HG03575 (cell line): ENCODE results near the gene OVOL3.

Source experiments
- ATAC-seq: cut with Tn5 transposase; IDR thresholded peaks from one replicate; pipeline ENCODE4 v1.9.1; 2021; ENCODE audit not compliant: unreplicated experiment, insufficient number of reproducible peaks, low FRiP score; ENCODE audit errors: extremely low read depth

OVOL3 gene

DNA sequence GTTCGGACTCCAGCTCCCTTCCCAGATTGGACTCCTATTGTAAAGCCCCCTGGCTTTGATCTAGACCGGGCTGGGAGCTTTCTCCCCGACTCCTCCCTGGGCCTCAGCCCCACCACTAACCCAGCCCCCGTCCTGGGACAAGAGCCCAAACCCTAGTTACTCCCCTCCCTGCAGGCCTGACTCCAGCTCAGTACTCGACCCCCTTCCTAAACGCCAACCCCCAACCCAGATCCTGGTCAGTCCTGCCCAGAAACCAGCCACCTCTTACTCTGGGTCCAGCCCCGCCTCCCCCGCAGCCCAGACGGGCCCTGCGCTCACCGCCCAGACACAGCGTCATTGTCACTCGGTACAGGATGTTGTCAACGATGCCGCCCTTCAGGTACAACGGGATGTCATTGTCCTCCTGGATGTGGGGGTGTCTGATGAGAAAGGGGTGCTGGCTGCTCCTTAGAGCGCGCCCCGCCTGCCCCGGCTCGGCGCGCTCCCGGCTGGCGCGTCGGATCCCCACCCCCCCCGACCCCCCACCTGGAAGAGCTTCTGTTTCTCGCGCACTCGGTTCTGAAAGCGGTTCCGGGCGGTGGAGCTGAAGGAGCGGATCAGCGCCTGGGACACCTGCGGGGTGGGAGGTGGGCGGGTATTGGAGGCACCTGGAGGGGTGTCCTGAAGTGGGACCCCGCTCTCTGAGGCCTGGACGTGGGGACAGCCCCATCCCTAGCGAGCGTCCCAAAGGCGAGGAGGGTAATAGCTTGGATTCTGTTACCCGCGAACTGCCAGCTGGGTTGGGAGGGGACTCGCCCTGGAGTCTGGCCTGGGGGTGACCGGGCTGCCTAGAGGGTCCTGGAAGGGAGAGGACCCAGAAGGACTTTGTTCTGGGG lies 40.4 kb downstream of the OVOL3 start:
- no peak for ATAC-seq

DNA sequence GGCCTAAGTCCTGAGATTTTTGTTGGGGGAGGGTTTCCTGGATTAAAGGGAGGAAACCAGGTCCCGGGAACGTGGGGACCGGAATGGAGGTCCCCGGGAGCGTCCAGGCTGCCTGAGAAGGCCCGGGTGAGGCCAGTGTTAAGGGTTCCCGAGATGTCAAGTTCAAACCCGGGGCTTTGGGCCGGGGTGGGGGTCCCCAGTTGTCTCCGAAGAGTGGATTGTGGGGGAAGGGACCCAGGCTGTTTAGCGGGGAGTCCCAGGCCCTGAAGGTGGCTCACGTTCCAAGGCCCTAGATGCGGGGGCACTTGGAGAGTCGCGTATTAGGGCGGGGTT lies 41.0 kb downstream of the OVOL3 start:
- no peak for ATAC-seq

DNA sequence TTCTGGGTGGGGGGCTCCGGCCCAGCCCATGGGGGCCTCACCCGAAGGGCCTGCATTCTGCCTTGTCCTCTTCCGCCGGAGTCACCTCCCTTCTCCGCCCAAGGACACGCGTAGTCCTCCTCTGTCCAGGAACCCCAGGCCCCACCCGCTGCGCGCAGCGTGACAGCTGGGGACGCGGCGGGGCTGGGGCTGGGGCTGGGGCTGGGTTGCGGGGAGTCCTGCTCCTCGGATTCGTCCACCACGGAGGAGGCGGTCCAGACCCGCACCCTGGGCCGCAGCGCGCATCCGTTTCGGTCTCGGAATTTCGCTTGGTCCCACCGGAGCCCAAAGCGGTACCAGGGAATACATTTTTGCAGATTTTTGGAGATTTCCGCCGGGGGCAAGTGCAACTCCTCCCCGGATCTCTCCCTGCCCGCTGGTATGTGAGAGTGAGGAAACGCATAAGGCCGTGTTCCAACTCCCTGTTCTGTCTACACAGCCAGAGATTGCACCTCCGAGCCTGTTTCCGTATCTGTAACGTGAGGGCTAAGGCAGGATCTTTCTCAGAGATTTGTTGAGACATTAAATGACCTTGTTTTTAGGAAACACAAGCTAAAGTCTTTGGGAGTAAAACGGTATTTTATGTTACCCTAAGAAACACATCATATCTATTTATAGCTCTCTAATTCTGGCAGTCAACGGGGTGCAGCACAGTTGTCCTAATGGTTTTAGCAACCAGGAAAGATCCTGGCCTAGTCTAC lies 41.6 kb downstream of the OVOL3 start, which contains the start of gene COX7A1:
TSS of gene COX7A1 (minus strand) at position 96 of the 740 bp plus-strand sequence. CDS start at position 56, 40 bp downstream.
- no peak for ATAC-seq

DNA sequence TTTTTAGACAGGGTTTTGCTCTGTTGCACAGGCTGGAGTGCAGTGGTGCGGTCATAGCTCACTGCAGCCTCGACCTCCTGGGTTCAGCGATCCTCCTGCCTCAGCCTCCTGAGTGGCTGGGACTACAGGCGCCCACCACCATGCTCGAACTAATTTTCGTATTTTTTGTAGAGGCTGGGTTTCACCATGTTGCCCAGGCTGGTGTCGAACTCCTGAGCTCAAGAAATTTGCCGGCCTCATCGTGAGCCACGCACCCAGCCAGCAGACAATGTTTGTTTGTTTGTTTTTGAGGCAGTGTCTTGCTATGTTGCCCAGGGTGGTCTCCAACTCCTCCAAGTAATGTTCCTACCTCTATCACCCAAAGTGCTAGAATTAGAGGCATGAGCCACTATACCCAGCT lies 42.2 kb downstream of the OVOL3 start:
- no peak for ATAC-seq

DNA sequence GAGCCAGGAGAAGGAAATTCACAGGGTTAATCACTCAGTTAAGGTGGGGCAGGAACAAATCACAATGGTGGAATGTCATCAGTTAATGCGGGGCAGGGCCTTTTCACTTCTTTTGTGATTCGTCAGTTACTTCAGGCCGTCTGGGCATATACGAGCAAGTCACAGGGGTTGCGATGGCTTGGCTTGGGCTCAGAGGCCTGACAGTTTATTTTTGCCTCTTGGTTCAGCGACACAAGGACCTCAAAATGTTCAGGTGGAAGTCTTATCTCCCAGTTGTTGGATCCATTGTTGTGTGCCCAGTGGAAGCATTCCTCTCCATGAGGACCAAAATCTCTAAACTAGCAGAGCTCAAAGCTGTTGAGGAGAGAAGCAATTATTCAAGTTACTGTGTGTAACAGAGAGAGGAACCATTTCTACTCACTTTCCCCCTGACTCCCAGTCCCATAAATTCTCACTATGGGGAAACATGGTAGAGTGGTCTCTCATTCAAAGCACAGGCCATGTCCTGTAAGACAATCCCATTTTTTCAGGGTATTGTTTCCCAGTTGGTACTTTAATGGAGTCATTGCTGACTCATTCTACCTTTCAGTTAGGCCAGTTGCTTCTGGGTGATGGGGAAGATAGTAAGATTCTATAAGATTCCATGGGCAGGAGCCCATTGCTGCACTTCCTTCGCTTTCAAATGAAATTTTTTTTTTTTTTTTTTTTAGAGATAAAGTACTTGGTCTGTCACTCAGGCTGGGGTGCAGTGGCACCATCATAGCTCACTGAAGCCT lies 50.1 kb downstream of the OVOL3 start:
- no peak for ATAC-seq
